Right atrium auricular region (tissue), 2 donors: ENCODE results near the gene GPR17. TPM values are rescaled to one million over a fixed set of nuclear protein-coding genes. Genes with fewer than 3 reads are reported as not detected.

Source experiments
- DNase-seq: peaks from one replicate; pipeline ENCODE4 v3.0.0-alpha.2; 2019; ENCODE audit warnings: low spot score
- H3K27ac ChIP-seq, 2 donors: fragments of 200-600 bp; sonication (generic); 1 replicate in 1 of 2; 2 replicates in 1 of 2; pipeline ENCODE4 v1.5.1; 2016 to 2019
- H3K27me3 ChIP-seq, 2 donors: fragments of 200-600 bp; sonication (generic); one replicate each; pipeline versions ENCODE4 v1.5.1 to v1.6.0; 2017 to 2019
- H3K36me3 ChIP-seq: fragments of 200-600 bp; sonication (generic); one replicate; pipeline ENCODE4 v1.5.1; 2016
- H3K4me1 ChIP-seq, 2 donors: fragments of 200-600 bp; sonication (generic); one replicate each; pipeline versions ENCODE4 v1.5.1 to v1.6.0; 2017 to 2019
- H3K4me3 ChIP-seq, 2 donors: fragments of 200-600 bp; sonication (generic); 1 replicate in 1 of 2; 2 replicates in 1 of 2; pipeline ENCODE4 v1.5.1; 2017 to 2019; ENCODE audit warnings: mild to moderate bottlenecking in 1 of 2, moderate library complexity in 1 of 2
- H3K9me3 ChIP-seq, 2 donors: fragments of 200-600 bp; sonication (generic); one replicate each; pipeline ENCODE4 v1.5.1; 2019
- CTCF ChIP-seq, 2 donors: fragments of 200-600 bp; sonication (generic); IDR thresholded peaks; one replicate each; pipeline ENCODE4 v1.5.1; 2019; ENCODE audit warnings: antibody characterized with exemption in 2 of 2
- total RNA-seq, 2 donors: library from RNA; depleted of rRNA; stranded (reverse); fragments of >200 nt; gene quantifications; one replicate each; pipeline ENCODE4 v1.1.0, GENCODE V29; 2016

Gene GPR17
- total RNA-seq, 2 donors from 2014 or later, result 0.24 TPM; not detected in 1

- Histone ChIP-seq H3K36me3 (peaks cover 63% of the 10 kb centered on the region), H3K4me1 (peaks cover 0 to 98% of the 10 kb centered on the region in 2 donors), H3K27me3 (no peaks in the 10 kb centered on the region), H3K9me3 (no peaks in the 10 kb centered on the region), H3K27ac (peak overlapping the region; percentile 82 to 88), H3K4me3 (no peak overlapping the region)
- DNase-seq, result no peak
- no peak for TF ChIP-seq CTCF (IDR thresholded peaks at IDR 0.05)
These were observed 11.3 kb downstream of the GPR17 start for GRCh38 chr2:127657232-127657595.

- Histone ChIP-seq H3K36me3 (peaks cover 54% of the 10 kb centered on the region), H3K4me1 (peaks cover 0 to 97% of the 10 kb centered on the region in 2 donors), H3K9me3 (no peaks in the 10 kb centered on the region), H3K27me3 (no peaks in the 10 kb centered on the region), H3K27ac (peak overlapping the region; percentile 82 to 88), H3K4me3 (no peak overlapping the region)
- no peak for DNase-seq
- TF ChIP-seq CTCF (IDR thresholded peaks at IDR 0.05), result no peak
These were observed 12.2 kb downstream of the GPR17 start for GRCh38 chr2:127658146-127658545.

GRCh38 chr2:127658641-127659407, 12.9 kb downstream of the GPR17 start:
- H3K36me3 ChIP-seq, result peaks cover 47% of the 10 kb centered on the region
- no peak for DNase-seq
- peaks cover 0 to 97% of the 10 kb centered on the region in 2 donors for H3K4me1 ChIP-seq

GRCh38 chr2:127659408-127660290, 13.7 kb downstream of the GPR17 start:
- Histone ChIP-seq H3K27me3 (no peaks in the 10 kb centered on the region), H3K4me3 (peak overlapping the region in 1 of 2 donors; percentile 5), H3K9me3 (no peaks in the 10 kb centered on the region), H3K36me3 (peaks cover 39% of the 10 kb centered on the region), H3K27ac (peak overlapping the region; percentile 82 to 88), H3K4me1 (peaks cover 0 to 97% of the 10 kb centered on the region in 2 donors)
- TF ChIP-seq CTCF (IDR thresholded peaks at IDR 0.05), result no peak
- peak; percentile 85 for DNase-seq

More at GRCh38 chr2:127658641-127659407, 12.9 kb downstream of the GPR17 start:
- H3K4me3 ChIP-seq, result no peak overlapping the region
- peak overlapping the region; percentile 82 to 88 for H3K27ac ChIP-seq
- no peaks in the 10 kb centered on the region for H3K9me3 ChIP-seq
- TF ChIP-seq CTCF (IDR thresholded peaks at IDR 0.05), result no peak
- H3K27me3 ChIP-seq, result no peaks in the 10 kb centered on the region

- Histone ChIP-seq H3K9me3 (no peaks in the 10 kb centered on the region), H3K36me3 (peaks cover 33% of the 10 kb centered on the region), H3K27me3 (no peaks in the 10 kb centered on the region), H3K27ac (peak overlapping the region; percentile 82 to 88), H3K4me1 (peaks cover 0 to 97% of the 10 kb centered on the region in 2 donors), H3K4me3 (no peak overlapping the region)
- no peak for TF ChIP-seq CTCF (IDR thresholded peaks at IDR 0.05)
- no peak for DNase-seq
These were observed 14.3 kb downstream of the GPR17 start for GRCh38 chr2:127660291-127660578.
